Tibial nerve (tissue), 3 donors: ENCODE data around the gene GSK3B.

ENCODE experiments used
- POLR2A ChIP-seq, 2 donors: fragments of 450-650 bp; IDR thresholded peaks; one replicate each; pipeline ENCODE4 v1.6.1; 2017; ENCODE audit warnings: antibody characterized with exemption in 2 of 2, mild to moderate bottlenecking in 2 of 2, moderate library complexity in 2 of 2
- TF ChIP-seq, protein P1 (sequence below), 5 experiments: fragments of 200-600 bp in 3 of 5; fragments of 450-650 bp in 2 of 5; sonication (generic) in 3 of 5; IDR thresholded peaks; one replicate each; pipeline ENCODE4 v1.5.1; 2016 to 2019; ENCODE audit warnings: antibody characterized with exemption in 5 of 5, mild to moderate bottlenecking in 3 of 5, moderate library complexity in 2 of 5

- TF ChIP-seq, protein P1, sequence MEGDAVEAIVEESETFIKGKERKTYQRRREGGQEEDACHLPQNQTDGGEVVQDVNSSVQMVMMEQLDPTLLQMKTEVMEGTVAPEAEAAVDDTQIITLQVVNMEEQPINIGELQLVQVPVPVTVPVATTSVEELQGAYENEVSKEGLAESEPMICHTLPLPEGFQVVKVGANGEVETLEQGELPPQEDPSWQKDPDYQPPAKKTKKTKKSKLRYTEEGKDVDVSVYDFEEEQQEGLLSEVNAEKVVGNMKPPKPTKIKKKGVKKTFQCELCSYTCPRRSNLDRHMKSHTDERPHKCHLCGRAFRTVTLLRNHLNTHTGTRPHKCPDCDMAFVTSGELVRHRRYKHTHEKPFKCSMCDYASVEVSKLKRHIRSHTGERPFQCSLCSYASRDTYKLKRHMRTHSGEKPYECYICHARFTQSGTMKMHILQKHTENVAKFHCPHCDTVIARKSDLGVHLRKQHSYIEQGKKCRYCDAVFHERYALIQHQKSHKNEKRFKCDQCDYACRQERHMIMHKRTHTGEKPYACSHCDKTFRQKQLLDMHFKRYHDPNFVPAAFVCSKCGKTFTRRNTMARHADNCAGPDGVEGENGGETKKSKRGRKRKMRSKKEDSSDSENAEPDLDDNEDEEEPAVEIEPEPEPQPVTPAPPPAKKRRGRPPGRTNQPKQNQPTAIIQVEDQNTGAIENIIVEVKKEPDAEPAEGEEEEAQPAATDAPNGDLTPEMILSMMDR (IDR thresholded peaks at IDR 0.05): no peak
- TF ChIP-seq POLR2A (IDR thresholded peaks at IDR 0.05): no peak
Observed at GRCh38 chr3:120033596-120033995, 60.7 kb downstream of the GSK3B start.
